Caco-2 (cell line): ENCODE data around the gene GOPC. TPM values are rescaled to one million over a fixed set of nuclear protein-coding genes. Genes with fewer than 3 reads are reported as not detected.

ENCODE experiments used
- BruUV-seq: library from RNA; stranded (reverse); fragments of 400-500 nt; replicated peaks from 2 replicates; lab custom pipeline; 2021; lab: Mats Ljungman, UMichigan
- CTCF ChIA-PET: fragments of 300-600 bp; sonication (Branson Sonifier 250); formaldehyde crosslinking; loops from one replicate; lab custom pipeline; 2022; ENCODE audit warnings: antibody characterized with exemption; lab: Charles Lee
- POLR2A ChIA-PET: fragments of 300-600 bp; sonication (Branson Sonifier 250); formaldehyde crosslinking; loops from one replicate; lab custom pipeline; 2022; ENCODE audit warnings: antibody characterized with exemption; lab: Charles Lee
- DNase-seq, 2 experiments: peaks; one replicate each; pipeline versions ENCODE4 v3.0.0 to v3.0.0-alpha.2; 2020 to 2022
- H3K27me3 ChIP-seq: replicated peaks from 2 replicates; pipeline ENCODE4 v1.6.0; 2011; ENCODE audit warnings: low read length; ENCODE audit not compliant: control insufficient read depth, insufficient read depth
- H3K36me3 ChIP-seq: 2 replicates; pipeline ENCODE4 v1.5.1; 2011; ENCODE audit warnings: low read length; ENCODE audit not compliant: control insufficient read depth, insufficient read depth
- H3K4me1 ChIP-seq: fragments of 250-450 bp; sonication (Bioruptor Pico); 2 replicates; pipeline ENCODE4 v1.5.1; 2020; ENCODE audit warnings: mild to moderate bottlenecking
- H3K4me3 ChIP-seq: 2 replicates; pipeline ENCODE4 v1.5.1; 2011; ENCODE audit warnings: low read depth, mild to moderate bottlenecking, control low read depth, low read length
- H3K9me3 ChIP-seq: fragments of 250-450 bp; sonication (Bioruptor Pico); 2 replicates; pipeline ENCODE4 v1.5.1; 2020; ENCODE audit warnings: mild to moderate bottlenecking, moderate library complexity
- H3K27ac Mint-ChIP-seq: one replicate; pipeline ENCODE4 v1.8.0; 2022; ENCODE audit warnings: mixed read lengths; ENCODE audit not compliant: unreplicated experiment
- H3K27me3 Mint-ChIP-seq: one replicate; pipeline ENCODE4 v1.8.0; 2022; ENCODE audit warnings: mixed read lengths; ENCODE audit not compliant: insufficient read depth, unreplicated experiment
- H3K36me3 Mint-ChIP-seq: one replicate; pipeline ENCODE4 v1.8.0; 2022; ENCODE audit warnings: mild to moderate bottlenecking, mixed read lengths; ENCODE audit not compliant: insufficient read depth, unreplicated experiment
- H3K4me1 Mint-ChIP-seq: one replicate; pipeline ENCODE4 v1.8.0; 2022; ENCODE audit warnings: low read depth, mixed read lengths; ENCODE audit not compliant: unreplicated experiment
- H3K4me3 Mint-ChIP-seq: one replicate; pipeline ENCODE4 v1.8.0; 2022; ENCODE audit warnings: mild to moderate bottlenecking, moderate library complexity, mixed read lengths; ENCODE audit not compliant: unreplicated experiment
- H3K9me3 Mint-ChIP-seq: one replicate; pipeline ENCODE4 v1.8.0; 2022; ENCODE audit warnings: mixed read lengths; ENCODE audit not compliant: unreplicated experiment
- CTCF ChIP-seq, 2 experiments: fragments of 200-600 bp in 1 of 2; IDR thresholded peaks; 1 replicate in 1 of 2; 2 replicates in 1 of 2; pipeline versions ENCODE4 v1.5.1 to v1.8.0; 2011 to 2022; ENCODE audit warnings: antibody characterized with exemption in 1 of 2, control low read depth in 1 of 2, inconsistent platforms in 1 of 2, low read depth in 1 of 2, low read length in 1 of 2, mild to moderate bottlenecking in 1 of 2, moderate library complexity in 1 of 2; ENCODE audit not compliant: insufficient read depth in 1 of 2, severe bottlenecking in 1 of 2, unreplicated experiment in 1 of 2
- intact Hi-C: fragments of 100-400 bp; cut with micrococcal nuclease; formaldehyde crosslinking; loops from one replicate; pipeline ENCODE4 v1.10.0; 2022; ENCODE audit not compliant: unreplicated experiment
- total RNA-seq: library from RNA; stranded (reverse); gene quantifications from 2 replicates; pipeline ENCODE4 v1.2.3, GENCODE V29; 2022

Gene GOPC
- total RNA-seq, 1 experiment from 2014 or later = 29.0 TPM

GRCh38 chr6:117617210-117618035 lies 15.1 kb upstream of the GOPC start:
- TF ChIP-seq CTCF (IDR thresholded peaks at IDR 0.05; ENCODE audit: insufficient read depth in 1 of 2, low read depth in 1 of 2, low read length in 1 of 2, severe bottlenecking in 1 of 2, unreplicated experiment in 1 of 2) = no peak
- Histone ChIP-seq H3K36me3 (no peaks in the 10 kb centered on the region), H3K27me3 (no peaks in the 10 kb centered on the region), H3K9me3 (no peaks in the 10 kb centered on the region), H3K4me3 (no peak overlapping the region), H3K4me1 (no peaks in the 10 kb centered on the region)
- no peaks in the 10 kb centered on the region for H3K4me1 Mint-ChIP-seq
- H3K36me3 Mint-ChIP-seq = no peaks in the 10 kb centered on the region
- ChIA-PET POLR2A (interaction anchor here (0.7 kb wide), 1 partner anchor 18 kb away, joined by 3 read pairs; no protein-coding TSS in a partner anchor), CTCF (no interaction called here)
- peaks cover 12% of the 10 kb centered on the region for H3K9me3 Mint-ChIP-seq
- no TSS peak for BruUV-seq
- no peak for DNase-seq
- H3K4me3 Mint-ChIP-seq = no peak overlapping the region
- intact Hi-C loops = no loop called here
- H3K27ac Mint-ChIP-seq = no peak overlapping the region
- H3K27me3 Mint-ChIP-seq = no peaks in the 10 kb centered on the region

- Histone ChIP-seq H3K4me1 (no peaks in the 10 kb centered on the region), H3K9me3 (no peaks in the 10 kb centered on the region), H3K36me3 (no peaks in the 10 kb centered on the region), H3K4me3 (no peak overlapping the region), H3K27me3 (no peaks in the 10 kb centered on the region)
- Mint-ChIP-seq H3K27me3 (no peaks in the 10 kb centered on the region), H3K4me3 (no peak overlapping the region), H3K36me3 (no peaks in the 10 kb centered on the region), H3K27ac (no peak overlapping the region), H3K4me1 (no peaks in the 10 kb centered on the region), H3K9me3 (peaks cover 12% of the 10 kb centered on the region)
- intact Hi-C loops = no loop called here
- BruUV-seq = no TSS peak
- ChIA-PET CTCF (no interaction called here), POLR2A (no interaction called here)
- no peak for DNase-seq
- no peak for TF ChIP-seq CTCF (IDR thresholded peaks at IDR 0.05; ENCODE audit: insufficient read depth in 1 of 2, low read depth in 1 of 2, low read length in 1 of 2, severe bottlenecking in 1 of 2, unreplicated experiment in 1 of 2)
Observed at GRCh38 chr6:117616391-117617209, 14.3 kb upstream of the GOPC start.

GRCh38 chr6:117615750-117616390 lies 13.6 kb upstream of the GOPC start:
- POLR2A ChIA-PET = no interaction called here
- no peak for DNase-seq

More at GRCh38 chr6:117615750-117616390, 13.6 kb upstream of the GOPC start:
- H3K4me1 ChIP-seq = no peaks in the 10 kb centered on the region
- H3K27me3 ChIP-seq = no peaks in the 10 kb centered on the region
- H3K4me3 ChIP-seq = no peak overlapping the region
- intact Hi-C loops = no loop called here
- no peak for TF ChIP-seq CTCF (IDR thresholded peaks at IDR 0.05; ENCODE audit: insufficient read depth in 1 of 2, low read depth in 1 of 2, low read length in 1 of 2, severe bottlenecking in 1 of 2, unreplicated experiment in 1 of 2)
- H3K9me3 ChIP-seq = no peaks in the 10 kb centered on the region
- Mint-ChIP-seq H3K4me3 (no peak overlapping the region), H3K27ac (no peak overlapping the region), H3K9me3 (peaks cover 12% of the 10 kb centered on the region), H3K36me3 (no peaks in the 10 kb centered on the region), H3K4me1 (no peaks in the 10 kb centered on the region), H3K27me3 (no peaks in the 10 kb centered on the region)
- no peaks in the 10 kb centered on the region for H3K36me3 ChIP-seq
- CTCF ChIA-PET = no interaction called here
- BruUV-seq = no TSS peak
